NCI-H524 treated with DMSO at 0.1 percent for 48 hours (cell line): ENCODE data around the gene CCDC97.
"Not testable (repeated sequence)": the region's sequence is repeated elsewhere in the genome, so short reads cannot be mapped to it uniquely, and the experiment has no call there.

Source experiments
- DNase-seq: peaks from one replicate; lab custom pipeline; 2025; lab: John Stamatoyannopoulos, UW

Gene CCDC97

DNA sequence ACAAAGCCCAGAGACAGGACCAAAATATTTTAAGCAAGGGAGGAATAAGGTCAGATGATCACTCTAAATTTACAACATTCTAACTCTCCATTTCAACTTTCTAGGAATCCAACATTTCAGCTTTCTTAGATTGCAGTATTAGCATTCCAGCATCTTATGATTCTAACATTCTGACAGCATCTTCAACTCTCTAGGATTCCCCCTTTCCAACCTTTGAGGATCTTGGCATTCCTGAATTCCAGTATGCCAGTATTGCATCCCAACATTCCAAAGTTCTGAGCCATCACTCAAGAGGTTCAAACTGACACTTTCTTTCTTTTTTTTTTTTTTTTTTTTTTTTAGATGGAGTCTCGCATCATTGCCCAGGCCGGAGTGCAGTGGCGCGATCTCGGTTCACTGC, 30.0 kb downstream of the CCDC97 start:
- DNase-seq = no peak

DNA sequence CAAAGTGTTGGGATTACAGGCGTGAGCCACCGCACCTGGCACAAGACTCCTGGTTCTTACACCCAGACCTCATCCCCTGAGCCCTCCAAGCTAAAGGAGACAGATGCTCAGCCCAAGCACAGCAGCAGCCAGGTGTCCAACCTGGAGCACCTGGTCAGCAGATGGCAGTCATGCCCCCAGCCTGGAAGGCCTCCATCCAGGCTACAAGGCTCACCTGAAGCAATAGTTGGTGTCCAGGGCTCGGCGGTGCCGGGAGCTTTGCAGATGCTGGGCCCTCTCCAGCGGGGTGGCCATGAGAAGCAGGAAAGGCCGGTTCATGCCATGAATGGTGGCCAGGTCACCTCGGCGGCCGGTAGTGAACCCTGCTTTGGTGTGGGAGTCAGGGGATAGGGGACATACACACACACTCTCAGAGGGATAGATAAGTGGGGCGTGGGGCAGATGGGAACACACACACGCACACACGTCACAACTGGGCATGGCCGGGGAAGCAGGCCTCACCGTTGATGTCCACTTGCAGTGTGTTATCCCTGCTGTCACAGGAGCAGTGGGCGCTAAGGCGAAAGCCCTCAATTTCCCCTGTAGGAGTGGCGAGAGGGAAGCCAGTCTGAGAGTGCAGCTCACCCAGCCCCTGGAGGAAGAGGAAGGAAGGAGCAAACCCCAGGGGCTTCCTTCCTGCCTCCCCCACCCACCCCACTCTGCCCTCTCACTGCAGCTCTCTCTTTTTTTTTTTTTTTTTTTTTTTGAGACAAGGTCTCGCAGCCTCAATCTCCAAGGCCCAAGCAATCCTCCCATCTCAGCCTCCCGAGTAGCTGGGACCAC, 31.9 kb downstream of the CCDC97 start:
- no peak for DNase-seq

DNA sequence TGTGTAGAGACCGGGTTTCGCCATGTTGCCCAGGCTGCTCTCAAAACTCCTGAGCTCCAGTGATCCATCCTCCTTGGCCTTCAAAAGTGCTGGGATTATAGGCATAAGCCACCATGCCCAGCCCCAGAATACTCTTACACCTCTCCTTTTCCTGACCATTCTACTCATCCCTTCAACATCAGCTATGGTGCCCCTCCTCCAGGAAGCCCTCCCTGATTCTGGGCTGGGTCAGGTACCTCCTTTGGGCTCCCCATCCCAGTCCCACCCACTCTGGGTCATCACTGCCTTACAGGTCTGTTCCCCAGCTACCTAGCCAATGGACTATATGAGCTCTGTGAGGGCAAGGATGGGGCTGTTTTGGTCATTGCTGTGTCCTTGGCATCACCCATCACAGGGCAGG, 34.2 kb downstream of the CCDC97 start:
- DNase-seq = no peak

DNA sequence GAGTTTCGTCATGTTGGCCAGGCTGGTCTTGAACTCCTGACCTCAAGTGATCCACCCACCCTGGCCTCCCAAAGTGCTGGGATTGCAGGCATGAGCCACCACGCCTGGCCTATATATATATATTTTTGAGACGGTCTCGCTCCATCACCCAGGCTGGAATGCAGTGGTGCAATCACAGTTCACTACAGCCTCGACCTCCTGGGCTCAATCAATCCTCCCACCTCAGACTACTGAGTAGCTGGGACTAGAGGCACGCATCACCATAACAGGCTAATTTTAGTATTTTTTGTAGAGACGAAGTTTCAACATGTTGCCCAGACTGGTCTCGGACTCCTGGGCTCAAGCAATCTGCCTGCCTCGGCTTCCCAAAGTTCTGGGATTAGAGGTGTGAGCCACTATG, 36.9 kb downstream of the CCDC97 start:
- DNase-seq = not testable (repeated sequence)

DNA sequence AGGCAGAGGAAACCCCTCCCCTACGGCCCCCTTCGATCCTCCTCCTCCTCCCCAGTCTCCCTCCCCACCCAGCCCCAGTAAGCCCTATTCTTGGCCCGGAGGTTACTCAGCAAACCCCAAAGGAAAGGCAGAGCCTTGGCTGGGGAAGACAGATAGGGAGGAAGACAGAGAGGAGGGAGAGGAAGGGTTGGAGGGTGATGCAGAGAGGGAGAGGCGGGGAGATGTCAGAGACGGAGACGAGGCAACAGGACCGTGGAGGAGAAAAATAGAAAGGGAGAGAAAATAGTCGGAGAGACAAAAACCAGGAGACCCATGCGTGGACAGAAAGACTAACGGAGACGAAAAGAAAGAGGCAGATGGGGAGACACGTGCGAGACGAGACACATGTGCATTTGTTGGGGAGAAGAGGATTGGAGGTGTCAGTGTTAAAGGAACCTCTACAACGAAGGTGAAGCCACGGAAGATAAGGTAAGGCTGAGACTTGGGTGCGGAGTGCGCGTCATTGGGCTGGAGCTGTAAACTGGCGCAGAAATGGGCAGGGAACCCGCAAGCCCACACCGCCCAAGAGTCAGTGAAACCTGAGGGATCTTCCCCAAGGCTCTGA, 40.9 kb downstream of the CCDC97 start:
- DNase-seq = no peak

DNA sequence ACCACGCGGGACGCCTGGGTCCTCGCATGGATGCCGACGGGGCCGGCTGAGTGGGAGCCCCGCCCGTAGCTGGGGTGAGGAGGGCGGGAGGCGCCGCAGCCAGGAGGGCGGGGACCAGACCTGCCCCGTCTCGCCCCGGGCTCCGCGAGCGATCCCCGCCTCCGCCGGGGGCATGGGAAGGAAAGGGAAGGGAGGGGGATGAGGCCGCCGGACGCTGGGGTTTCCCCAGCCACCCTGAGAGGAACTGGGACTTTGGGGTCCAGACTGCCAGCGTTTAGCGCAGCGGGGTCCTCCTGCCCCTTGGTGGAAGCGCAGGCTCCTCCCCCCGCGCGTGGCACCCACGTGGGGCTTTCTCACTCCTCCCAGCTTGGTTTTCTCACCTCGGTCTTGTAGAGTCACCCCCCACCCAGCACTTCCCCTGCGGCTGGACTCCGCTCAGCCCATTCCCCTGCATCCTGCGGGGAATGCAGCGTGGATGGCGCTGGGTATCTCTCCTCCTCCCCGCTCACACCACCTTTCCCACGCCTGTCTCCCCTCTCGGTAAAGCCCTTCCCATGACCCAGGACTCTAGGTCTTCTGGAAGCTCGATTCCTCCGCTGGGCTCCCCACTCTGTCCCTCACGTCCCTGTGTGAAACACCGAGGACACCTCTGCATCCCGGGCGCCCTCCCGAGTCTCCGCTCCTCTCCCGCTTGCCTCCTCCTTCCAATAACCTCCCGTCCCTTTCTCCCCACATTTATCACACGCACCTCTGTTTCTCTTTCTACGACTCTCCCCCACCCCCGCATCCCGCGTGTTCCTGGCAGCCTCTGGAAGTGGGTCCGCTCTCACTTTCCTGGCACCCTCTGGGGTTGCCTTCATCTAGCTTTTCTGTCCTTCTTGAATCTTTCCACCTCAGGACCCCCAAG, 41.6 kb downstream of the CCDC97 start:
- no peak for DNase-seq

DNA sequence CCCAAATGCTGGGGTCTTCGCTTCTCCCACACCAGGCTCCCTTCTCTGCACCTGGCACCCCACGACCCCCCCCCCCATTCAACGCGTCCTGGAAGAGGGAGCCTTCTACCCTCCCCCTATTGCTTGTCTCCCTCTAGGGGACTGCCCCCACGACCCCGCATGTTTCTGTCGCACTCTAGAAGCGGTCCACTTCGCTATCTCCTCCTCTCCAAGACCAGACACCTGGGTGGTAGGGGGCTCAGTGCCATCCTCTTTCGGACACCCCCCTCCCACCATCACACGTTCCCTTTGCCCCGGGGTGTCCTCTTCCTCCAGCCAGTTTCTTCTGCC, 42.3 kb downstream of the CCDC97 start:
- no peak for DNase-seq

DNA sequence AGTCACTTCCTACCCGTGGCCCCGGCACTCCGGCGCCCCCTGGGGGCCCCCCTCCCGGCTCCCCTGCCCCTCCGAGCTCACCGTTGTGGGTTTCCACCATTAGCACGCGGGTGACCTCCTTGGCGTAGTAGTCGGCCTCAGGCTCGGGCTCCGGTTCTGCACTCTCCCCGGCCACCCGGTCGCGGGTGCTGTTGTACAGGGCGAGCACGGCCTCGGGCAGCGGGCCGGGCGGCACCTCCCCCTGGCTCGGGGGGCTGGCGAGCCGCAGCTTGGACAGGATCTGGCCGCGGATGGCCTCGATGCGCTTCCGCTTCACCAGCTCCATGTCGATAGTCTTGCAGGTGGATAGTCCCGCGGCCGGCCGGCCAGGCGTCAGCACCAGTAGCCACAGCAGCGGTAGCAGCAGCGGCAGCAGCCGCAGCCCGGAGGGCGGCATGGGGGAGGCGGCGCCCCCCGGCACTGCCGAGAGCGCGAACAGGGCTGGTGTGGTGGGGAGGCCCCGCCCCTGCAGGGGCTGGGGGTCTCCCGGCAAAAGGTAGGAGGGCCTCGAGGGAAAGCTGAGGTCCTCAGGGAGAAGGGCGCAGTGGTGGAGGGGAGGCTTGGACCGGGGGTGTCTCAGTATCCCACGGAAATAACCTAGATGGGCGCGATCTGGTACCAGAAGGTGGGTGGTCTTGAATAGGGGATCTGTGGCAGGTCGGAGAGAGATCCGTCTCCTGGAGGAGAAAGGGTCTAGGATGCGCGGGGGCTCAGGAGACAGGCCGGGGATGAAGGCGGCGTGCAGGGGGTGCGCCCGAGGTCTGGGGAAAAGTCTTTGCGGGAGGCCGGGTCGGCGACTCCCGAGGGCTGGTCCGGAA, 42.9 kb downstream of the CCDC97 start:
- no peak for DNase-seq

DNA sequence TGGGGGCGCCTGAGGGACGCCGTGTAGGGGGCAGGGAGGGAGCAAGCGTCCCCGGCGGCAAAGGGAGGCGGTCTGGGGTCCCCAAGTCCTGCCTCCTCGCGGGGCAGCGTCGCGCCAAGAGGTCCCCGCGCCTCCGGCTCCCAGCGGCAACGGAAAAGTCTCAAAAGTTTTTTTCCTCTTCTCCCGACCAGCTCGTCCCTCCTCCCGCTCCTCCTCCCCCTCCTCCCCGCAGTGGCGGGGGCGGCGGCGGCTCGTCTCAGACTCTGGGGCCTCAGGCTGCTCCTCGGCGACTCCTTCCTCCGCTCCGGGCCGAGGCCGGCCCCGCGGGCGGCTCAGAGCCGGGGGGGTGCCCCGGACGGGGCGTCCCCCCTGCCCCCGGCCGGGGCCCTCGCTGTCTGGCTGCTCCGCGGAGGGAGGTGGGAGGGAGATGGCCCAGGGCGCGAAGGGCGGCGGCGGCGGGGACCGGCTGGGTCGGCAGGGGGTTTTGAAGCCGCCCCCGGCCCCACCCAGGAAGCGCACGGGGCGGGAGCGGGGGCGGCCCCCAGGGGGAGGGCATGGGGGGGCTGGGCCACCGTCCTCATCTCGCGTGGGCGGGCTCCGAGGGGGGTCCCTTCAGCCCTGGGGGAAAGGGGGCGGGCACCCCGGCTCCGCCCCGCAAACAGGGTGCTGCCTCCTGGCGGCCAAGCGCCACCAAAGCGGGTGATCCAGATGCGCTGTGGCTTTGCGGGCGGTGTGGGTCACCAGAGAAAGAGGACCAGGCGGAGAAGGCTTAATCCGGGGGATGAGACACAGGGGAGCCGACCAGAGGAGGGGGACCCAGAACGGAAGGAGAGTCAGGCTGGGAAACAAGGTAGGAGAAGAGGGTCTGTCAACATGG, 43.7 kb downstream of the CCDC97 start, which contains the start of gene TGFB1:
Gene TGFB1 (minus strand): TSS at position 457 of the 877 bp plus-strand sequence. CDS start 878 bp downstream, outside the sequence.
- no peak for DNase-seq

DNA sequence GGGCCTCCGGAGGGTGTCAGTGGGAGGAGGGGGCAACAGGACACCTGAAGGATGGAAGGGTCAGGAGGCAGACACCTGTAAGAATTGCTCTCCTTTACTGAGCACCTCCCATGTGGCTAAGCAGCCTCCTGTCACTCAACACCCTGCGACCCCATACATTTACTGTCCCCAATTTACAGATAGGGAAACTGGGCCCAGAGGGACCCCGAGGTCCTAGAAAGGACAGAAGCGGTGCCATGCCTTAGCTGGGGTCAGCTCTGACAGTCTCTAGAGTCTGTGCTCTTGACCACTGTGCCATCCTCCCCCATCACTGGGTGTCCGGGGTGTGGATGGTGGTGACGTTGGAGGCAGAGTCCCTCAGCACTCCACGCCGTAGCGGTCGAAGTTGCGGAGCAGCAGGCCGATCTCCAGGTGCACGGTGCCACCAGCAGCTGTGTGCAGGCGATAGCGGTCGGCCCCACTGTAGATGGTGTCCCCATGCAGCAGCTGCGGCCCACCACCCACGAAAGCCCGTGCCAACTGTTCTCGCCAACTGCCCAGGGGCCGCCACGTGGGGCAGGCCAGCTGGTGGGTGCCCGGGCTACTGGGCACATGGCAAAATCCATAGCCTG, 44.5 kb downstream of the CCDC97 start:
- DNase-seq = no peak

DNA sequence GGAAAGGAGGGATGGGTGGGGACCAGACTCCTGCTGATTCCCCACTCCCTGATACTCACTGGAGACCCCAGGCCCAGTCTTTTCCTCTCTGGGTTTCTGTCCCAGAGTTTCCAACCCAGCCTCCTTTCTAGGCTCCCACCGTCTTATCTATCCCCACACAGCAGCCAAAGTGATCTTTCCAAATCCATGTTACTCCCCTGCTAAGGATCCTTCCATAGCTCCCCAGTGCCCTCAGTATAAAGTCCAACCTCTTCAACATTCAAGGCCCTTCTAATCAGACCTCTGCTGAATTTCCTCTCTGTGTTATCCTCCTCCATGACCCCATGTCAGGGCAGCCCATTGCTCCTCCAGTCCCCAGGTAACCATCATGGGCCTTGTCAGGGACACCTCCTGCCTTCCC, 45.1 kb downstream of the CCDC97 start:
- DNase-seq = no peak

DNA sequence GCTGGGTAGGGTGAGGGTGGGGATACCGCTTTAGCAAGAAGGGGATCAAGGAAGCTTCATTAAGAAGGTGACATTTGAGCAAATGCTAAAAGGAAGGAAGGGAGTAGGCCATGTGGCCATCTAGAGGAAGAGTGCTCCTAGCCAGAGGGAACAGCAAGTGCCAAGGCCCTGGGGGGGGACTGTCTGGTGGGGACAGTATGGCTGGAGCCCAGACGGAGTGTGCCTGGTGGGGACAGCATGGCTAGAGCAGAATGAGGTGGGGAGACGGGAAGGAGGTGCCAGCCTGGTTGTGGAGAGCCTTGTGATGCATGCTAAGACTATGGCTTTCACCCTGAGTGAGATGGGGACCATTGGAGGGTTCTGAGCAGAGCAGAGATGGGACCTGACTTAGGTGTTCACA, 45.8 kb downstream of the CCDC97 start:
- DNase-seq = no peak

DNA sequence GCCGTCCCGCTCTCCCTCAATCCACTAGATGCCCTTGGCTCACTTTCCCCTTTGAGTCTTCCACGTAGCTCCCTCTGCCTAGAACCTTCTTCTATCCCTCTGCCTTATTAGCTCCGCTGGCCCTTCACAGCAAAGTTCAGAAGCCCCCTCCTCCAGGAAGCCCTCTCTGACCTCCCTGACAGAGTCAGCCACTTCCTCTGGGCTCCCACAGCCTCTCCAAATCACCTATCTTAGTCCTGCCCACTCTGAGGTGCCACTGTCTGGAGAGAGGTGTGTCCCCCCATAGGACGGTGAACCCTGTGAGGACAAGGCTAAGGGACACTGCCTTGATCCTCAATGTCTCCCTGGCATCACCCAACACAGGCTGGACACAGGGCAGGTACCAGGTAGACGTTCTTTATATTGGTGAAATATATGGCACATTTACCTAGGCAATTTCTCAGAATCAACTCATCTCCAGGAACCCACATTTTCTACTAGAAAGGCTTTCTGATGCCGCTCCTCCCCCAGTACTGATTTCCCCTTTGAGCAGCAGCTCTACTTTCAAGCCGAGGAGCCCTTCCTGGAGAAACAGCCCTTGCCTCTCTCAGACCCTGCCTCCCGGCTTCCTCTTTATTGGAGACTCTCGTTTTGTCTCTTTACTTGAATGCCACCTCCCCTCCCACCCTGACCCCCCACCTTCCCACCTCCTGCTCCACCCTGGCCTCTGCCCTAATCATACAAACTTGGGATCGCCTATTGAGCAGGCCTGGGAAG, 47.2 kb downstream of the CCDC97 start:
- DNase-seq = no peak

DNA sequence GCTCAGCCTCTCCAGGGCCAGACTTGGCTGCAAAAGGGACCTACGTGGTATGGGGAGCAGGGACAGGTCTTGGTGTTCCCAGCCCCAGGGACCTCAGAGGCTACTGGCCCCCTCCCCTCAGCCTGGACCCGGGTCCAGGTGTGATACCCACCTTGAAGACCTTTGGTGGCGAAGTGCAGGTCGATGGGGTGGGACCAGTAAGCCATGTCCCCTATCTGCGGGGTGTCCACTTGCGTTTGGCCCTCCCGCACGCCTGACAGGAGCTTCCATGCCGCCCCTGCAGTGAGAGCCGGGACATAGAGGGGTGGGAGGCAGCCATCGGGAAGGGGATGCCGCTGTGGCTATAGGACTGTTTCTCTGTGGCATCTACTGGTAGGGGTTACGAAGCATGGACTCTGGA, 47.8 kb downstream of the CCDC97 start:
- no peak for DNase-seq

DNA sequence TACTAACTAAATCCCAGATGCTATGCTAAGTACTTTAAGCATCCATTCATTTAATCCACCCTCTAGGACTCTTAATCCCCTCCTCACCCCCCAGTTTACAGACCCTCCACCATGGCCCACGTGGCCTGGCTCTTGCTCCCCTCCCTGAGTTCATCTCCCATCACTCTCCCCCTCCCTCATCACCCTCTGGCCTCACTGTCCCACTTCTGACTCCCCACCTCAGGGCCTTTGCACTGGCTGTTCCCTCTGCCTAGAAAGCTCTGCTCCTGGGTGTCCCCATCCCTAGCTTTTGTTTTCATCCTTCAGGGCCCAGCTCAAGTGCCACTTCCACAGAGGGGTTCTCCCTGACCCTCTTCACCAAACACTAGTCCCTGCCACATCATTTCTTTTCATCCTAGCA, 49.8 kb downstream of the CCDC97 start:
- DNase-seq = peak; percentile 39

DNA sequence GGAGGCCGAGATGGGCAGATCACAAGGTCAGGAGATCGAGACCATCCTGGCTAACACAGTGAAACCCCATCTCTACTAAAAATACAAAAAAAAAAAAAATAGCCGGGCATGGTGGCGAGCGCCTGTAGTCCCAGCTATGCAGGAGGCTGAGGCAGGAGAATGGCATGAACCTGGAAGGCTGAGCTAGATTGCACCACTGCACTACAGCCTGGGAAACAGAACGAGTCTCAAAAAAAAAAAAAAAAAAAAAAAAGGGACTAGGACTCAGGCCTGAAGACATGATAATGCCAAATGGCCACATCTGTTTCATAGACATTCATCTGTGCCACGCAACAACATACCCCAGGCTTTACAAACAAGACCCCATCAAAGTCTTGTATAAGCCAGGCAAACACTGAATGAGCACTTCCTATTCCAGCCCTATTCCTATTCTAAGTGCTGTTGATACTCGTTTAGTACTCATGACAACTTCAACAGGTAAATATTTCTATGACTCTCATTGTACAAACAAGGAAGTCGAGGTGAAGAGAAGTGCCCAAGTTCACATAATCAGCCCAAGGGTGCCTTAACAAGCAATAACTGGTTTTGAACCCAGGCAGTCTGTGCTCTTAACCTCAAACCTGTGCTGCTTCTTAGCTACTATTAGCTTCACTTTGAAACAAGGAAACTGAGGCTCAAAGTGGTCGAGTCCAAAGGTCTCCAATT, 52.3 kb downstream of the CCDC97 start:
- DNase-seq = no peak

DNA sequence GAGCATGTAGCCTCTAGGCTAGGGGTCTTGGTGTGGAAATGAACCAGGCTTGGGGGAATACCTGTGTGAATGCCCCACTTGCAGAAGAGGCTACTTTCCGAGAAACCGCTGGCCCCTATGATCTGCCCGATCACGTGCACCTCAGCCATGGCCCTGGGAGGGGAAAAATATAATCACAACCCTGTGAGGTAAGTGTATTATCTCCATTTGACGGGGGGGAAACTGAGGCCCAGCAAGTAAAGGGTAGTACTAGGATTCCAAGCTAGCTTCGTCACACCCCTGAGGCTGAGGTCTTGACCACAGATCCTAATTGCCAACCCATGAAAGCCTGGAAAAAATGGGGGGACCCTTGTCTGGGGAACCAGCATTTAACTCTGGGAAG, 53.4 kb downstream of the CCDC97 start:
- no peak for DNase-seq

DNA sequence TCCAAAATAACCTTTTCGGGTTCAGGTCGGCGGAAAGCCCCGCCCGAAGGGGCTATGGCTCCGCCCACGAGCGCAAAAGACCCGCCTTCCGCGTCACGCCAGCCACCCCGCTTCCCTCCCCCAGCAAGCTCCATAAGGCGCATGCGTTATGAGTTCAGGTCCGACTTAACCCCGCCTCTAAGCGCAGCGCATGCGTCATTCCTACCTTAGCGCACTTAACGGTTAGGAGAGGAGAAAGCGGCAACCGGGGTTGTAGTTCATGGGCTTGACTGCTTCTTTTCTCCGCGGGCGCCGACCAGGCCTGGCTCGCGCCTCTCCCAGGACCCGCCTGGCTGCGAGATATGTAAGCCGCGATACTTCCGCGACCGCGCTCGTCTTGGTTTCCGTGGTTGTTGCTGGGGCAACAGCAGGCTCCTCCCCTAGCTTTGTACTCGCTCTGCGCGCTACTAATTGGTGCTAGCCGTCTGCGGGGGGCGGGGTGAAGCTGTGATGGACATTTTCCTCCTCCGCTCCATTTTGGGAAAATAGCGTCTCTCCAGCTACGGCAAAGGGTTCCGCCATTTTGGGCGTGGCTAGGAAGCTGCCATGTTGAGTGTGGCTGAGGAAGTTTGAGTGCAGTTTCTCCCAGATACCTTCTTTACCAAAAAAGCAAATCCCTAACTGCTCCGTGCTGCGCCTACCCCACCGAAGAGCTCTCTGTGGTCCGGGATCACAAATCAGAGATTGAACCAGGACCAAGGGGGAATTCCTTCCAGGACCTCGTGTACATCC, 54.0 kb downstream of the CCDC97 start, which contains the start of gene B9D2:
Gene B9D2 (minus strand): TSS at position 397 of the 771 bp plus-strand sequence. CDS start 630 bp downstream, outside the sequence.
- DNase-seq = peak; percentile 89
